ENCODE measurements around the gene ARL15. TPM values are rescaled to one million over a fixed set of nuclear protein-coding genes. Genes with fewer than 3 reads are reported as not detected.

Gene ARL15
- total RNA-seq, 3 donors from 2014 or later, result 29.0 to 65.0 (median 42.9) TPM

GRCh38 chr5:54288568-54289217 lies 21.7 kb downstream of the ARL15 start:
- Histone ChIP-seq H3K4me1 (peaks cover 0 to 4% of the 10 kb centered on the region in 2 donors), H3K36me3 (no peaks in the 10 kb centered on the region)

GRCh38 chr5:54285686-54286085 lies 24.7 kb downstream of the ARL15 start:
- TF ChIP-seq POLR2A (IDR thresholded peaks at IDR 0.05) (no peak), POLR2AphosphoS5 (IDR thresholded peaks at IDR 0.05) (no peak)
- TF ChIP-seq, protein P1, sequence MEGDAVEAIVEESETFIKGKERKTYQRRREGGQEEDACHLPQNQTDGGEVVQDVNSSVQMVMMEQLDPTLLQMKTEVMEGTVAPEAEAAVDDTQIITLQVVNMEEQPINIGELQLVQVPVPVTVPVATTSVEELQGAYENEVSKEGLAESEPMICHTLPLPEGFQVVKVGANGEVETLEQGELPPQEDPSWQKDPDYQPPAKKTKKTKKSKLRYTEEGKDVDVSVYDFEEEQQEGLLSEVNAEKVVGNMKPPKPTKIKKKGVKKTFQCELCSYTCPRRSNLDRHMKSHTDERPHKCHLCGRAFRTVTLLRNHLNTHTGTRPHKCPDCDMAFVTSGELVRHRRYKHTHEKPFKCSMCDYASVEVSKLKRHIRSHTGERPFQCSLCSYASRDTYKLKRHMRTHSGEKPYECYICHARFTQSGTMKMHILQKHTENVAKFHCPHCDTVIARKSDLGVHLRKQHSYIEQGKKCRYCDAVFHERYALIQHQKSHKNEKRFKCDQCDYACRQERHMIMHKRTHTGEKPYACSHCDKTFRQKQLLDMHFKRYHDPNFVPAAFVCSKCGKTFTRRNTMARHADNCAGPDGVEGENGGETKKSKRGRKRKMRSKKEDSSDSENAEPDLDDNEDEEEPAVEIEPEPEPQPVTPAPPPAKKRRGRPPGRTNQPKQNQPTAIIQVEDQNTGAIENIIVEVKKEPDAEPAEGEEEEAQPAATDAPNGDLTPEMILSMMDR (IDR thresholded peaks at IDR 0.05), result no peak
- intact Hi-C loops (cut with DNase I; ENCODE audit: low total_unique reads), result loop anchor here (2.0 kb wide), 1 partner anchor 39 kb away; no protein-coding TSS in a partner anchor
- Histone ChIP-seq H3K9me3 (peaks cover 0 to 5% of the 10 kb centered on the region in 2 donors), H3K27me3 (no peaks in the 10 kb centered on the region), H3K36me3 (no peaks in the 10 kb centered on the region), H3K4me3 (no peak overlapping the region), H3K27ac (no peak overlapping the region), H3K4me1 (peaks cover 0 to 4% of the 10 kb centered on the region in 2 donors)
- no peak for DNase-seq (ENCODE audit: low spot score in 2 of 2)

More at GRCh38 chr5:54288568-54289217, 21.7 kb downstream of the ARL15 start:
- TF ChIP-seq POLR2AphosphoS5 (IDR thresholded peaks at IDR 0.05), result no peak
- TF ChIP-seq POLR2A (IDR thresholded peaks at IDR 0.05), result no peak
- TF ChIP-seq, protein P1 (IDR thresholded peaks at IDR 0.05), result no peak
- H3K9me3 ChIP-seq, result peaks cover 0 to 5% of the 10 kb centered on the region in 2 donors
- no peaks in the 10 kb centered on the region for H3K27me3 ChIP-seq
- DNase-seq (ENCODE audit: low spot score in 2 of 2), result no peak
- H3K4me3 ChIP-seq, result no peak overlapping the region
- H3K27ac ChIP-seq, result no peak overlapping the region
- intact Hi-C loops (cut with DNase I; ENCODE audit: low total_unique reads), result no loop called here

DNA sequence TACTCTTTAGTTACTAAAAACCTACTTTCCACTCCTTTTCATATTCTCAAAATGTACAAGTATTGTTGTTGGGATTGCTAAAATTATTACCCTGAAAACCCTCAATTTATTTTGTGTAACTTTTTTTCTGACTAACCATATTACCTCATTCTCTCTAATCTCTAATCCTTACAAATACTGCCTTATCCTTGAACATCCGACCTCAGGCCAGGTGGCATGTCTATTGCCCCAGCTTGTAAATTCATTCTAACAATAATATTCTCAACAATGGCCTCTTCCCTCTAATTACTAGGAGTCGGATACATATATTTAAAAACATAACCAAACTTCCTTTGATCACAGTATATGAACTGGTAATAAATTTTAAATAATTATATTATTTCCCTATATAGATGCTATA lies 25.8 kb downstream of the ARL15 start:
- TF ChIP-seq, protein P1 (IDR thresholded peaks at IDR 0.05), result no peak
- DNase-seq (ENCODE audit: low spot score in 2 of 2), result no peak
- intact Hi-C loops (cut with DNase I; ENCODE audit: low total_unique reads), result no loop called here

GRCh38 chr5:54282876-54283275 lies 27.5 kb downstream of the ARL15 start:
- no peak overlapping the region for H3K27ac ChIP-seq
- TF ChIP-seq POLR2AphosphoS5 (IDR thresholded peaks at IDR 0.05) (no peak), POLR2A (IDR thresholded peaks at IDR 0.05) (no peak)
- TF ChIP-seq, protein P1 (IDR thresholded peaks at IDR 0.05), result no peak
- H3K9me3 ChIP-seq, result no peaks in the 10 kb centered on the region
- no peaks in the 10 kb centered on the region for H3K36me3 ChIP-seq
- DNase-seq (ENCODE audit: low spot score in 2 of 2), result no peak
- intact Hi-C loops (cut with DNase I; ENCODE audit: low total_unique reads), result no loop called here
- no peak overlapping the region for H3K4me3 ChIP-seq
- no peaks in the 10 kb centered on the region for H3K27me3 ChIP-seq
- peaks cover 0 to 4% of the 10 kb centered on the region in 2 donors for H3K4me1 ChIP-seq

More for the DNA sequence above, 25.8 kb downstream of the ARL15 start:
- Histone ChIP-seq H3K36me3 (no peaks in the 10 kb centered on the region), H3K27me3 (no peaks in the 10 kb centered on the region), H3K4me1 (peaks cover 0 to 4% of the 10 kb centered on the region in 2 donors), H3K4me3 (no peak overlapping the region), H3K27ac (no peak overlapping the region), H3K9me3 (peaks cover 0 to 5% of the 10 kb centered on the region in 2 donors)

DNA sequence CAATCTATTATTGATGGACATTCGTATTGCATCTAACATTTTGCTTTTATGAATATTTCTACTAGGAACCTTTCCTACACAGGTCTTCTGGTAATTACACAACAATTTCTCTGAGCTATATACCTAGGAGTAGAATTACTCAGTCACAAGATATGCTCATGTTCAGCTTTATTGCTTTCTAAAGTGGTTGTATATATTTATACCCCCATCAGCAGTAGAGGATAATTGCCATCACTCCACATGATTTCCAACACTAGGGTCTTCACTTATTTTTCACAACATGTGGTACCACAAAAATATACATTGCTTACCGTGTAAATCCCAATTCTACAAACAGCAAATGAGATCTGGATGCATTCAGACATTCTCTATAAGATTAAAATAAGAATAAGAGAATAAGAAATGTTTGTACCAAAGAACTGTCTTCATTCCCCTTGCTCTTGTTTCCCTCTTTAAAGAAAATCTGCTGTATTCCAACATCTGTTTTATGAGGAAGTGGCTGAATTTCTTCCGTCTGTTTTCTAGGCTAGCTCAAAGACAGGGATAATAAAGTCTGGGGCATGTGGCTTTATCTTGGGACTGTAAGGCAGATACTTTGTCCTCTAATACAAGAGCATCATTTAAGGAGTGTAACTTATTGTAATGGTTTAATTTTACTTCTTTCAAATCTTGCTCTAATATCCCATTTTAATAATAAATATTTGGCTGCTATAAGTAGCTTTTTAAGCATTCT lies 28.2 kb downstream of the ARL15 start:
- TF ChIP-seq POLR2A (IDR thresholded peaks at IDR 0.05), result no peak
- TF ChIP-seq, protein P1 (IDR thresholded peaks at IDR 0.05), result no peak
- no peak for TF ChIP-seq POLR2AphosphoS5 (IDR thresholded peaks at IDR 0.05)
- peaks cover 0 to 4% of the 10 kb centered on the region in 2 donors for H3K4me1 ChIP-seq
- intact Hi-C loops (cut with DNase I; ENCODE audit: low total_unique reads), result no loop called here
- no peaks in the 10 kb centered on the region for H3K27me3 ChIP-seq
- no peak for DNase-seq (ENCODE audit: low spot score in 2 of 2)
- H3K4me3 ChIP-seq, result no peak overlapping the region
- no peaks in the 10 kb centered on the region for H3K9me3 ChIP-seq
- no peak overlapping the region for H3K27ac ChIP-seq
- no peaks in the 10 kb centered on the region for H3K36me3 ChIP-seq

Data from breast epithelium (tissue), 4 donors.